Fibroblast of lung (primary cell): Measurements from ENCODE around the gene CENPE.

Experiments used
- CTCF ChIP-seq, 2 donors: IDR thresholded peaks in 1 of 2; conservative IDR thresholded peaks in 1 of 2; 1 replicate in 1 of 2; 2 replicates in 1 of 2; pipeline ENCODE4 v1.5.1; 2011 to 2012; ENCODE audit warnings: low read length in 2 of 2, control low read depth in 1 of 2, inconsistent platforms in 1 of 2, low read depth in 1 of 2, mild to moderate bottlenecking in 1 of 2
- EZH2 ChIP-seq: IDR thresholded peaks from 2 replicates; pipeline ENCODE4 v1.5.1; 2012; ENCODE audit warnings: low read length, control low read depth, mild to moderate bottlenecking; ENCODE audit errors: missing control alignments

DNA sequence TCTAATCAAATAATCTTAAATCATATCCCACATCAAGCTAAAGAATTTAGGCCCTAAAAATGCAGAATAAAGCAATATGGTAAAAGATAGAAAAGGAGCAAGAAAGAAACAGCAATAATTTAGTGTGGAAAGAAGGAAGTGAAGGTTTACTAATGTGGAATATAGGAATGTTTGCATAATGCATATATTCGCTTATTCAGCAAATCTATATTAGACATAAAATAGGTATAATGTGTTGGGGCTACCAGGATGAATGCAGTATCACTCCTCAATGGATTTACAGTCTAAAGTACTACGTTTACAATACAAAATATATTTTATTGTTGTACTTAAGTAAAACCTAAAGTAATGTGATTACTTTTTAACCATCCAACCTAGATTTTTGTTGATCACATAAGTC is 4.7 kb downstream of the CENPE start:
- no peak for TF ChIP-seq CTCF (conservative IDR thresholded peaks at IDR 0.05 in 1 of 2, IDR thresholded peaks at IDR 0.05 in 1 of 2; ENCODE audit: low read depth in 1 of 2, low read length in 2 of 2)
- no peak for TF ChIP-seq EZH2
